DOHH2 (cell line): ENCODE data around the gene ERAP2.

Source experiments
- EZH2phosphoT487 ChIP-seq: fragments of 200-600 bp; sonication (generic); IDR thresholded peaks from 2 replicates; pipeline ENCODE4 v1.6.1; 2017; ENCODE audit warnings: borderline replicate concordance, mild to moderate bottlenecking, antibody characterized with exemption, low read length, moderate library complexity, mixed read lengths
- TF ChIP-seq, protein P1 (sequence below): fragments of 200-600 bp; sonication (generic); IDR thresholded peaks from one replicate; pipeline ENCODE4 v1.5.1; 2014; ENCODE audit warnings: antibody characterized with exemption, mild to moderate bottlenecking, low read depth, low read length; ENCODE audit not compliant: poor library complexity, severe bottlenecking

DNA sequence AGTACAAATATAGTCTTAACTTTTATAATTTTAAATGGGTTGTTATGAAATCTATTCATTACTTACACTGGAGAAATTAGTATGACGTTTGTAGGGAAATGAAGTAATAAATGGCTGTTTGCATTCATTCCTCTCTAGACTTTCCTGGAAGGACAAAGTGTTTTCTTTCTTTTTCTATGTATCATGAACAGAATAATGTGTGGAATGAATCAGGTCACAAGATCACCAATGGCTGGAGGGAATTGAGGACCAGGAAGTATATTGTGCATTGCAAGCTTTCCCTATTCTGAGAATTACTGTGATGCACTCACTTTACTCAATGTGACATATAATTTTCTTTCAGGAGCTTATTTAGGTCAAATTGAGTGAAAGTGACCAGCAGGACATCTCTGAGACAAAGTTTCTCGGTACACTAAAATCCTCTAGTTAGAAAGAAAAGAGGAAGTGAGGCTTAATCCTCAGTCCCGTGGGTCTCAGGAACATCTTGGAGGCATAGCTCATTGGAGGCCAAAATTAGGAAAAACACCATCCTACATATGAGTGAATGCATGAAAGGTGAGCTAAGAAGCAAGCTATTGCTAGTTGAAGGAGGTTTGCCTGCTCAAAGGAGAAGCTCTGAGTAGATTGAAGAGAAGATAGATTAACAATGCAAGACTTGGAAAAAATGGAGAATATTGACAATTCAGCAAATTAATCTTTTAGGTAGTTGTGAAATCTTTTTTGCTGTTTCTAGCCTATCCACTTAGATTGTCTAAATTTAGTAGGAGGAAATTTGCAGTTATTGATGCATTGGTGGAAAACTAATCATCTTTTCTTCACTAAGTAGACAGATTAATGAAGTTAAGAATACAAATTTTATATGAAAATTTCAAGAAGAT lies 28.0 kb downstream of the ERAP2 start:
- no peak for TF ChIP-seq EZH2phosphoT487
- TF ChIP-seq, protein P1, sequence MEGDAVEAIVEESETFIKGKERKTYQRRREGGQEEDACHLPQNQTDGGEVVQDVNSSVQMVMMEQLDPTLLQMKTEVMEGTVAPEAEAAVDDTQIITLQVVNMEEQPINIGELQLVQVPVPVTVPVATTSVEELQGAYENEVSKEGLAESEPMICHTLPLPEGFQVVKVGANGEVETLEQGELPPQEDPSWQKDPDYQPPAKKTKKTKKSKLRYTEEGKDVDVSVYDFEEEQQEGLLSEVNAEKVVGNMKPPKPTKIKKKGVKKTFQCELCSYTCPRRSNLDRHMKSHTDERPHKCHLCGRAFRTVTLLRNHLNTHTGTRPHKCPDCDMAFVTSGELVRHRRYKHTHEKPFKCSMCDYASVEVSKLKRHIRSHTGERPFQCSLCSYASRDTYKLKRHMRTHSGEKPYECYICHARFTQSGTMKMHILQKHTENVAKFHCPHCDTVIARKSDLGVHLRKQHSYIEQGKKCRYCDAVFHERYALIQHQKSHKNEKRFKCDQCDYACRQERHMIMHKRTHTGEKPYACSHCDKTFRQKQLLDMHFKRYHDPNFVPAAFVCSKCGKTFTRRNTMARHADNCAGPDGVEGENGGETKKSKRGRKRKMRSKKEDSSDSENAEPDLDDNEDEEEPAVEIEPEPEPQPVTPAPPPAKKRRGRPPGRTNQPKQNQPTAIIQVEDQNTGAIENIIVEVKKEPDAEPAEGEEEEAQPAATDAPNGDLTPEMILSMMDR: no peak
